ENCODE results near the gene RBM17. TPM values are rescaled to one million over a fixed set of nuclear protein-coding genes. Genes with fewer than 3 reads are reported as not detected.

Gene RBM17
- total RNA-seq, 1 experiment from 2014 or later = 129 TPM

GRCh38 chr10:6164271-6165095 is 75.6 kb downstream of the RBM17 start:
- H2AFZ ChIP-seq (ENCODE audit: low read depth, low read length, poor library complexity, severe bottlenecking) = no peak overlapping the region
- H3K9me2 ChIP-seq (ENCODE audit: insufficient read depth) = no peaks in the 10 kb centered on the region
- H3K36me3 ChIP-seq (ENCODE audit: control insufficient read depth in 1 of 2, insufficient read depth in 2 of 2, low read length in 2 of 2) = peaks cover 0 to 14% of the 10 kb centered on the region in 2 experiments; a peak in 1 of 4 replicates
- POLR2A ChIA-PET = interaction anchor here (1.2 kb wide), 1 partner anchor 12 kb away, joined by 5 read pairs; no protein-coding TSS in a partner anchor
- H3K4me1 ChIP-seq (ENCODE audit: control insufficient read depth in 1 of 2, insufficient read depth in 2 of 2, low read length in 2 of 2) = peaks cover 15 to 30% of the 10 kb centered on the region in 2 experiments; a peak in 3 of 4 replicates
- intact Hi-C loops (cut with micrococcal nuclease) = no loop called here
- peaks cover 73% of the 10 kb centered on the region for H3K79me2 ChIP-seq (ENCODE audit: insufficient read depth, low read length)
- H4K20me1 ChIP-seq (ENCODE audit: insufficient read depth) = peaks cover 16% of the 10 kb centered on the region; the same call in 1 of the 2 replicates
- CTCF ChIA-PET = interaction anchor here (1.5 kb wide), 1 partner anchor 38 kb away, joined by 10 read pairs; the partner anchor contains the start of gene PFKFB3
- ATAC-seq = no peak
- TF ChIP-seq CBX3 (IDR thresholded peaks at IDR 0.05; ENCODE audit: low read depth) = no peak
- no peak for TF ChIP-seq JUND (IDR thresholded peaks at IDR 0.05)
- TF ChIP-seq TCF7L2 (IDR thresholded peaks at IDR 0.05; ENCODE audit: borderline replicate concordance, extremely low read depth, insufficient read depth, insufficient read length) = no peak
- no peak for TF ChIP-seq ATF3 (IDR thresholded peaks at IDR 0.05)
- TF ChIP-seq, protein P1, sequence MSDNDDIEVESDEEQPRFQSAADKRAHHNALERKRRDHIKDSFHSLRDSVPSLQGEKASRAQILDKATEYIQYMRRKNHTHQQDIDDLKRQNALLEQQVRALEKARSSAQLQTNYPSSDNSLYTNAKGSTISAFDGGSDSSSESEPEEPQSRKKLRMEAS (IDR thresholded peaks at IDR 0.05) = no peak
- TF ChIP-seq EGR1 (IDR thresholded peaks at IDR 0.05; ENCODE audit: low read depth) = no peak
- TF ChIP-seq SP1 (IDR thresholded peaks at IDR 0.05; ENCODE audit: low read depth) = no peak
- no peak for TF ChIP-seq SRF (IDR thresholded peaks at IDR 0.05; ENCODE audit: low read depth)
- TF ChIP-seq EZH2phosphoT487 (IDR thresholded peaks at IDR 0.05; ENCODE audit: borderline replicate concordance) = no peak
- no peak for TF ChIP-seq ELF1 (IDR thresholded peaks at IDR 0.05; ENCODE audit: borderline replicate concordance, low read depth)
- no peak; the same call in 1 of the 2 replicates for TF ChIP-seq SIN3A (IDR thresholded peaks at IDR 0.05; ENCODE audit: low read depth)
- TF ChIP-seq FOSL1 (IDR thresholded peaks at IDR 0.05; ENCODE audit: low read depth) = no peak
- TF ChIP-seq ZFX (IDR thresholded peaks at IDR 0.05) = no peak
- TF ChIP-seq CEBPB (IDR thresholded peaks at IDR 0.05; ENCODE audit: low read depth) = no peak
- no peak for TF ChIP-seq EZH2 (IDR thresholded peaks at IDR 0.05)
- TF ChIP-seq POLR2AphosphoS5 (IDR thresholded peaks at IDR 0.05; ENCODE audit: low read depth, low read length) = no peak; the same call in 1 of the 2 replicates
- TF ChIP-seq REST (IDR thresholded peaks at IDR 0.05; ENCODE audit: low read depth) = no peak
- no peak for TF ChIP-seq RAD21 (IDR thresholded peaks at IDR 0.05; ENCODE audit: low read depth)
- no peaks in the 10 kb centered on the region for H3K27me3 ChIP-seq (ENCODE audit: insufficient read depth, low read length)
- H3K27ac ChIP-seq (ENCODE audit: low read depth, low read length) = peak overlapping the region; percentile 96
- peak overlapping the region; percentile 65 to 94 for H3K4me3 ChIP-seq (replicated peaks in 1 of 2; ENCODE audit: low read depth in 1 of 2, low read length in 2 of 2)
- DNase-seq (ENCODE audit: low read depth, low spot score) = no peak
- H3K4me2 ChIP-seq (ENCODE audit: low read length) = peak overlapping the region; percentile 96
- RAD21 ChIA-PET (ENCODE audit: low non-redundant PET in 1 of 2, low total read pairs in 2 of 2, uncharacterized antibody in 2 of 2, unreplicated experiment in 2 of 2) = interaction anchor here in 1 of 2 experiments (0.7 kb wide), 1 partner anchor 18 kb away, joined by 4 read pairs; no protein-coding TSS in a partner anchor
- no peaks in the 10 kb centered on the region for H3K9me3 ChIP-seq (ENCODE audit: control insufficient read depth in 1 of 2, insufficient read depth in 1 of 2, low read depth in 1 of 2, low read length in 2 of 2)
- peak overlapping the region; percentile 100 for H3K9ac ChIP-seq (ENCODE audit: low read length)
- BruUV-seq (replicated peaks) = no TSS peak

All from HCT116 (cell line).